ENCODE results near the gene MAN2A1. TPM values are rescaled to one million over a fixed set of nuclear protein-coding genes. Genes with fewer than 3 reads are reported as not detected.
A peak's percentile ranks its signal among the peaks of the same experiment; 100 is the strongest.

Gene MAN2A1
- total RNA-seq, 1 experiment from 2014 or later, result 5.5 TPM

GRCh38 chr5:109671136-109671535 is 18.6 kb upstream of the MAN2A1 start:
- DNase-seq (ENCODE audit: low read depth), result no peak
- in situ Hi-C loops (cut with HindIII; ENCODE audit: low pct_unique_long_range_greater_than_20kb, low sequenced_read_pairs), result no loop called here

- DNase-seq (ENCODE audit: low read depth), result no peak
- in situ Hi-C loops (cut with HindIII; ENCODE audit: low pct_unique_long_range_greater_than_20kb, low sequenced_read_pairs), result no loop called here
These were observed 15.1 kb upstream of the MAN2A1 start for GRCh38 chr5:109674596-109674995.

GRCh38 chr5:109676920-109677319 is 12.8 kb upstream of the MAN2A1 start:
- DNase-seq (ENCODE audit: low read depth), result no peak
- in situ Hi-C loops (cut with HindIII; ENCODE audit: low pct_unique_long_range_greater_than_20kb, low sequenced_read_pairs), result no loop called here

GRCh38 chr5:109678447-109678846 is 11.3 kb upstream of the MAN2A1 start:
- in situ Hi-C loops (cut with HindIII; ENCODE audit: low pct_unique_long_range_greater_than_20kb, low sequenced_read_pairs), result no loop called here
- no peak for DNase-seq (ENCODE audit: low read depth)

- in situ Hi-C loops (cut with HindIII; ENCODE audit: low pct_unique_long_range_greater_than_20kb, low sequenced_read_pairs), result no loop called here
- no peak for DNase-seq (ENCODE audit: low read depth)
These were observed 8.0 kb upstream of the MAN2A1 start for GRCh38 chr5:109681763-109682162.

- in situ Hi-C loops (cut with HindIII; ENCODE audit: low pct_unique_long_range_greater_than_20kb, low sequenced_read_pairs), result no loop called here
These were observed 7.3 kb upstream of the MAN2A1 start for GRCh38 chr5:109682383-109682782.

GRCh38 chr5:109685916-109686315 is 3.8 kb upstream of the MAN2A1 start:
- in situ Hi-C loops (cut with HindIII; ENCODE audit: low pct_unique_long_range_greater_than_20kb, low sequenced_read_pairs), result no loop called here
- no peak for DNase-seq (ENCODE audit: low read depth)

More at GRCh38 chr5:109682383-109682782, 7.3 kb upstream of the MAN2A1 start:
- DNase-seq (ENCODE audit: low read depth), result no peak

GRCh38 chr5:109688630-109688969 is 1.1 kb upstream of the MAN2A1 start:
- in situ Hi-C loops (cut with HindIII; ENCODE audit: low pct_unique_long_range_greater_than_20kb, low sequenced_read_pairs), result no loop called here
- no peak for DNase-seq (ENCODE audit: low read depth)

- peak; percentile 93 for DNase-seq (ENCODE audit: low read depth)
These were observed 572 bp upstream of the MAN2A1 start for GRCh38 chr5:109688970-109689739.

GRCh38 chr5:109690242-109690974 is 681 bp downstream of the MAN2A1 start:
- in situ Hi-C loops (cut with HindIII; ENCODE audit: low pct_unique_long_range_greater_than_20kb, low sequenced_read_pairs), result no loop called here
- no peak for DNase-seq (ENCODE audit: low read depth)

More at GRCh38 chr5:109688970-109689739, 572 bp upstream of the MAN2A1 start:
- in situ Hi-C loops (cut with HindIII; ENCODE audit: low pct_unique_long_range_greater_than_20kb, low sequenced_read_pairs), result no loop called here

- peak; percentile 55 for DNase-seq (ENCODE audit: low read depth)
- in situ Hi-C loops (cut with HindIII; ENCODE audit: low pct_unique_long_range_greater_than_20kb, low sequenced_read_pairs), result no loop called here
These were observed 1.3 kb downstream of the MAN2A1 start for GRCh38 chr5:109690975-109691574.

GRCh38 chr5:109691996-109692395 is 2.3 kb downstream of the MAN2A1 start:
- in situ Hi-C loops (cut with HindIII; ENCODE audit: low pct_unique_long_range_greater_than_20kb, low sequenced_read_pairs), result no loop called here
- no peak for DNase-seq (ENCODE audit: low read depth)

- in situ Hi-C loops (cut with HindIII; ENCODE audit: low pct_unique_long_range_greater_than_20kb, low sequenced_read_pairs), result no loop called here
- no peak for DNase-seq (ENCODE audit: low read depth)
These were observed 3.1 kb downstream of the MAN2A1 start for GRCh38 chr5:109692852-109693251.

GRCh38 chr5:109693535-109694400 is 4.0 kb downstream of the MAN2A1 start:
- in situ Hi-C loops (cut with HindIII; ENCODE audit: low pct_unique_long_range_greater_than_20kb, low sequenced_read_pairs), result no loop called here
- no peak for DNase-seq (ENCODE audit: low read depth)

GRCh38 chr5:109694451-109694891 is 4.7 kb downstream of the MAN2A1 start:
- in situ Hi-C loops (cut with HindIII; ENCODE audit: low pct_unique_long_range_greater_than_20kb, low sequenced_read_pairs), result no loop called here
- DNase-seq (ENCODE audit: low read depth), result no peak

- DNase-seq (ENCODE audit: low read depth), result no peak
- in situ Hi-C loops (cut with HindIII; ENCODE audit: low pct_unique_long_range_greater_than_20kb, low sequenced_read_pairs), result no loop called here
These were observed 5.5 kb downstream of the MAN2A1 start for GRCh38 chr5:109695005-109695926.

GRCh38 chr5:109697339-109697738 is 7.6 kb downstream of the MAN2A1 start:
- in situ Hi-C loops (cut with HindIII; ENCODE audit: low pct_unique_long_range_greater_than_20kb, low sequenced_read_pairs), result no loop called here
- DNase-seq (ENCODE audit: low read depth), result no peak
